ENCODE measurements around the gene RPAP3. TPM values are rescaled to one million over a fixed set of nuclear protein-coding genes. Genes with fewer than 3 reads are reported as not detected.
A peak's percentile ranks its signal among the peaks of the same experiment; 100 is the strongest.

Gene RPAP3
- polyA plus RNA-seq, 1 donor (not counting 4 experiments of a cell fraction or from before 2014, with no cell fraction given), result 22.9 TPM

DNA sequence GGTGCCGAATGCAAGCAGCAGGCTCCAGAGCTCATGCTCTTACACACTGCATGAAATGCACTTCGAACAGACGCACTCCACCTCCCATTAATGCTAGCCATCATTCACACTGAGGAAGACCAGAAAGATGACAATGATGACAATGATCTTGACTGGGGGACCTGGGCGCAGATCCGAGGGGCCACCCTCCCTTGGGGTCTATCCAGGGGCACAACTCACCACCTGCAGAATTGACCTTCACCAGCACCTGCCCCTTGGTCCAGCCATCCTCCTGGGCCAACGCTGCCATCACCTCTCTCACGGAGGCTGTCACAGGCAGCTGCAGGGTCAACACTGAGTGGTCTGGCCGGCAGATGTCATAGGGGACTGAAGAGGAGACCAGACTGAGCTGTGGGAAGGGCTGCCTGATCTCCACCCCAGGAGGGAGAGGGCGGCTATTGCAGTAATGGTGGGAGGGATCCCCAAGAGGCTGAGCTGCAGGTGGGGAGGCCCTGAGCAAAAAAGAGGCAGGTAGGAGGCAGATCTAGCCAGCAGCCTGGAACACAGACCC, 37.6 kb upstream of the RPAP3 start:
- Histone ChIP-seq H3K27ac (ENCODE audit: control insufficient read depth, insufficient read depth, low read length) (no peak overlapping the region), H3K36me3 (ENCODE audit: control insufficient read depth in 2 of 2, extremely low read depth in 1 of 2, insufficient read depth in 2 of 2, low read length in 2 of 2) (peaks cover 3 to 13% of the 10 kb centered on the region in 2 experiments), H3K9ac (ENCODE audit: control insufficient read depth, extremely low read depth, insufficient read depth, low read length) (no peak overlapping the region), H3K4me3 (ENCODE audit: control insufficient read depth in 2 of 3, extremely low read depth in 1 of 3, insufficient read depth in 2 of 3, low read depth in 1 of 3, low read length in 3 of 3) (no peak overlapping the region), H3K4me1 (ENCODE audit: control insufficient read depth, extremely low read depth, insufficient read depth, low read length) (peaks cover 17% of the 10 kb centered on the region), H2AFZ (ENCODE audit: control insufficient read depth, low read length) (no peak overlapping the region), H3K4me2 (ENCODE audit: control insufficient read depth, extremely low read depth, insufficient read depth, low read depth, low read length) (no peak overlapping the region), H4K20me1 (ENCODE audit: control insufficient read depth, extremely low read depth, insufficient read depth, low read length) (no peaks in the 10 kb centered on the region), H3K27me3 (ENCODE audit: control insufficient read depth, extremely low read depth, insufficient read depth, low read length) (no peaks in the 10 kb centered on the region), H3K9me1 (ENCODE audit: control insufficient read depth, extremely low read depth, insufficient read depth, low read length) (no peaks in the 10 kb centered on the region), H3K9me3 (ENCODE audit: control insufficient read depth, low read depth, low read length) (no peaks in the 10 kb centered on the region), H3K79me2 (ENCODE audit: control insufficient read depth, insufficient read depth, low read length) (no peaks in the 10 kb centered on the region)
- FAIRE-seq (no peak), DNase-seq (ENCODE audit: low read depth, low spot score) (no peak)
- no peak for TF ChIP-seq CTCF (optimal IDR thresholded peaks at IDR 0.05 in 1 of 3, IDR thresholded peaks at IDR 0.05 in 1 of 3, conservative IDR thresholded peaks at IDR 0.05 in 1 of 3; ENCODE audit: extremely low read depth in 1 of 3, insufficient read depth in 2 of 3, low read length in 3 of 3)
- dilution Hi-C loops (cut with MboI; ENCODE audit: extremely low pct_ligation_motif_present, low sequenced_read_pairs), result no loop called here

DNA sequence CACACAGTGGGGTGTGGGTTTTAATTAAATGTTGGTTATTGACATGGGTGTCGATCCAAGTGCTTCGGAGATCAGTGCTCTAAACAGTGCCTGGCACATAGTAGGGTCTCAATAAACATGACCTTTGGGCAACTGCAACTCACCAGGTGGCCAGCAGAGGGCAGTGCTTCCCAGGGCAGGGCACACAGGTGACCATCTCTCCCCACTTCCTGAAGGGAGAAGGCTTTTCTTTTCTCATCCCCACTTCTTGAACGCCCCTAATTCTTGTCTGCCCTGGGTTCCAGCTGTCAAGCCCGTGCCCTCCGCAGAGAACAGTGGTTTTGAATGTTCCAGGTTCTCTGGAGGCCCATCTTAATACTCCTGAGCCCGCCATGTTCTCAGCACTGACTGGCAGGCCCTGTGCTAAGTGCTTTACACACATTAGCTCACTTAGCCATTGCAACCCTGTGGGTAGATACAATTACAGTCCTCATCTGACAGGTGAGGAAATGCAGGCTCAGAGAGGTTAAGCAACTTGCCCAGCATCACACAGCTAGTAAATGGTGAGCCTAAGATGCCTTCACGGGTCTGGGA, 36.5 kb upstream of the RPAP3 start:
- Histone ChIP-seq H4K20me1 (ENCODE audit: control insufficient read depth, extremely low read depth, insufficient read depth, low read length) (no peaks in the 10 kb centered on the region), H3K36me3 (ENCODE audit: control insufficient read depth in 2 of 2, extremely low read depth in 1 of 2, insufficient read depth in 2 of 2, low read length in 2 of 2) (peaks cover 3 to 6% of the 10 kb centered on the region in 2 experiments), H3K4me2 (ENCODE audit: control insufficient read depth, extremely low read depth, insufficient read depth, low read depth, low read length) (no peak overlapping the region), H3K9ac (ENCODE audit: control insufficient read depth, extremely low read depth, insufficient read depth, low read length) (no peak overlapping the region), H3K4me3 (ENCODE audit: control insufficient read depth in 2 of 3, extremely low read depth in 1 of 3, insufficient read depth in 2 of 3, low read depth in 1 of 3, low read length in 3 of 3) (no peak overlapping the region), H2AFZ (ENCODE audit: control insufficient read depth, low read length) (no peak overlapping the region), H3K79me2 (ENCODE audit: control insufficient read depth, insufficient read depth, low read length) (no peaks in the 10 kb centered on the region), H3K27me3 (ENCODE audit: control insufficient read depth, extremely low read depth, insufficient read depth, low read length) (no peaks in the 10 kb centered on the region), H3K9me3 (ENCODE audit: control insufficient read depth, low read depth, low read length) (no peaks in the 10 kb centered on the region), H3K27ac (ENCODE audit: control insufficient read depth, insufficient read depth, low read length) (no peak overlapping the region), H3K4me1 (ENCODE audit: control insufficient read depth, extremely low read depth, insufficient read depth, low read length) (peaks cover 13% of the 10 kb centered on the region), H3K9me1 (ENCODE audit: control insufficient read depth, extremely low read depth, insufficient read depth, low read length) (no peaks in the 10 kb centered on the region)
- peak; percentile 92 for FAIRE-seq
- dilution Hi-C loops (cut with MboI; ENCODE audit: extremely low pct_ligation_motif_present, low sequenced_read_pairs), result no loop called here
- TF ChIP-seq CTCF (optimal IDR thresholded peaks at IDR 0.05 in 1 of 3, IDR thresholded peaks at IDR 0.05 in 1 of 3, conservative IDR thresholded peaks at IDR 0.05 in 1 of 3; ENCODE audit: extremely low read depth in 1 of 3, insufficient read depth in 2 of 3, low read length in 3 of 3) (peak in 2 of 3 experiments; percentile 96 to 100), EZH2 (IDR thresholded peaks at IDR 0.05; ENCODE audit: low read length) (no peak)
- no peak for DNase-seq (ENCODE audit: low read depth, low spot score)

Data from keratinocyte (primary cell).